ENCODE results near the gene NFKB1. TPM values are rescaled to one million over a fixed set of nuclear protein-coding genes. Genes with fewer than 3 reads are reported as not detected.

NFKB1 gene
- total RNA-seq, 1 experiment from 2014 or later: 5.3 TPM

GRCh38 chr4:102599886-102600285 is 98.7 kb downstream of the NFKB1 start:
- no peak overlapping the region for H2AFZ ChIP-seq (ENCODE audit: low read length)
- no peaks in the 10 kb centered on the region for H4K20me1 ChIP-seq (ENCODE audit: insufficient read depth, low read depth, low read length)
- H3K27ac ChIP-seq (ENCODE audit: low read length): no peak overlapping the region
- H3K79me2 ChIP-seq (ENCODE audit: low read length): no peaks in the 10 kb centered on the region
- H3K4me1 ChIP-seq (ENCODE audit: low read length): no peaks in the 10 kb centered on the region
- H3K4me2 ChIP-seq (ENCODE audit: low read depth, low read length, poor library complexity, severe bottlenecking): no peak overlapping the region
- H3K9me2 ChIP-seq (replicated peaks; ENCODE audit: insufficient read depth, low read length): no peaks in the 10 kb centered on the region
- H3K36me3 ChIP-seq (ENCODE audit: insufficient read depth, low read length): no peaks in the 10 kb centered on the region
- H3K27me3 ChIP-seq (ENCODE audit: low read length): no peaks in the 10 kb centered on the region
- H3K9ac ChIP-seq (ENCODE audit: low read length): no peak overlapping the region
- DNase-seq: no peak
- no peak overlapping the region for H3K4me3 ChIP-seq (ENCODE audit: low read length)
- H3K9me3 ChIP-seq (ENCODE audit: low read length): no peaks in the 10 kb centered on the region

- H3K4me3 ChIP-seq (ENCODE audit: low read length): no peak overlapping the region
- H3K79me2 ChIP-seq (ENCODE audit: low read length): no peaks in the 10 kb centered on the region
- no peaks in the 10 kb centered on the region for H3K9me3 ChIP-seq (ENCODE audit: low read length)
- H3K9ac ChIP-seq (ENCODE audit: low read length): no peak overlapping the region
- H2AFZ ChIP-seq (ENCODE audit: low read length): no peak overlapping the region
- H4K20me1 ChIP-seq (ENCODE audit: insufficient read depth, low read depth, low read length): no peaks in the 10 kb centered on the region
- H3K4me2 ChIP-seq (ENCODE audit: low read depth, low read length, poor library complexity, severe bottlenecking): no peak overlapping the region
- no peaks in the 10 kb centered on the region for H3K9me2 ChIP-seq (replicated peaks; ENCODE audit: insufficient read depth, low read length)
- H3K27ac ChIP-seq (ENCODE audit: low read length): no peak overlapping the region
- DNase-seq: no peak
- peaks cover 7% of the 10 kb centered on the region for H3K4me1 ChIP-seq (ENCODE audit: low read length)
- H3K27me3 ChIP-seq (ENCODE audit: low read length): no peaks in the 10 kb centered on the region
- no peaks in the 10 kb centered on the region for H3K36me3 ChIP-seq (ENCODE audit: insufficient read depth, low read length)
These were observed 99.5 kb downstream of the NFKB1 start for GRCh38 chr4:102600689-102601088.

- Histone ChIP-seq H3K4me1 (ENCODE audit: low read length) (peaks cover 8% of the 10 kb centered on the region), H3K9ac (ENCODE audit: low read length) (no peak overlapping the region), H3K9me3 (ENCODE audit: low read length) (no peaks in the 10 kb centered on the region), H3K79me2 (ENCODE audit: low read length) (no peaks in the 10 kb centered on the region), H2AFZ (ENCODE audit: low read length) (no peak overlapping the region), H3K4me3 (ENCODE audit: low read length) (no peak overlapping the region), H3K36me3 (ENCODE audit: insufficient read depth, low read length) (no peaks in the 10 kb centered on the region), H4K20me1 (ENCODE audit: insufficient read depth, low read depth, low read length) (no peaks in the 10 kb centered on the region), H3K27me3 (ENCODE audit: low read length) (no peaks in the 10 kb centered on the region), H3K27ac (ENCODE audit: low read length) (no peak overlapping the region), H3K9me2 (replicated peaks; ENCODE audit: insufficient read depth, low read length) (no peaks in the 10 kb centered on the region), H3K4me2 (ENCODE audit: low read depth, low read length, poor library complexity, severe bottlenecking) (no peak overlapping the region)
- DNase-seq: no peak
These were observed 100.5 kb downstream of the NFKB1 start for GRCh38 chr4:102601586-102602227.

- no peak for DNase-seq
- H3K4me1 ChIP-seq (ENCODE audit: low read length): peaks cover 8% of the 10 kb centered on the region
- H3K36me3 ChIP-seq (ENCODE audit: insufficient read depth, low read length): no peaks in the 10 kb centered on the region
These were observed 103.2 kb downstream of the NFKB1 start for GRCh38 chr4:102604222-102604940.

GRCh38 chr4:102606261-102606660 is 105.1 kb downstream of the NFKB1 start:
- H3K4me2 ChIP-seq (ENCODE audit: low read depth, low read length, poor library complexity, severe bottlenecking): no peak overlapping the region
- no peaks in the 10 kb centered on the region for H3K36me3 ChIP-seq (ENCODE audit: insufficient read depth, low read length)
- no peaks in the 10 kb centered on the region for H4K20me1 ChIP-seq (ENCODE audit: insufficient read depth, low read depth, low read length)
- H3K4me1 ChIP-seq (ENCODE audit: low read length): peaks cover 8% of the 10 kb centered on the region
- no peaks in the 10 kb centered on the region for H3K79me2 ChIP-seq (ENCODE audit: low read length)
- no peak overlapping the region for H2AFZ ChIP-seq (ENCODE audit: low read length)
- H3K9ac ChIP-seq (ENCODE audit: low read length): no peak overlapping the region
- no peaks in the 10 kb centered on the region for H3K9me2 ChIP-seq (replicated peaks; ENCODE audit: insufficient read depth, low read length)
- no peaks in the 10 kb centered on the region for H3K9me3 ChIP-seq (ENCODE audit: low read length)
- no peak overlapping the region for H3K27ac ChIP-seq (ENCODE audit: low read length)
- no peak for DNase-seq
- H3K4me3 ChIP-seq (ENCODE audit: low read length): no peak overlapping the region
- H3K27me3 ChIP-seq (ENCODE audit: low read length): no peaks in the 10 kb centered on the region

More at GRCh38 chr4:102604222-102604940, 103.2 kb downstream of the NFKB1 start:
- Histone ChIP-seq H3K4me3 (ENCODE audit: low read length) (no peak overlapping the region), H3K79me2 (ENCODE audit: low read length) (no peaks in the 10 kb centered on the region), H2AFZ (ENCODE audit: low read length) (0 out of 2 replicates have a peak overlapping the region, but pooled peaks have one; percentile 10), H3K9ac (ENCODE audit: low read length) (no peak overlapping the region), H4K20me1 (ENCODE audit: insufficient read depth, low read depth, low read length) (no peaks in the 10 kb centered on the region), H3K27me3 (ENCODE audit: low read length) (no peaks in the 10 kb centered on the region), H3K9me2 (replicated peaks; ENCODE audit: insufficient read depth, low read length) (no peaks in the 10 kb centered on the region), H3K9me3 (ENCODE audit: low read length) (no peaks in the 10 kb centered on the region), H3K27ac (ENCODE audit: low read length) (no peak overlapping the region), H3K4me2 (ENCODE audit: low read depth, low read length, poor library complexity, severe bottlenecking) (no peak overlapping the region)

DNA sequence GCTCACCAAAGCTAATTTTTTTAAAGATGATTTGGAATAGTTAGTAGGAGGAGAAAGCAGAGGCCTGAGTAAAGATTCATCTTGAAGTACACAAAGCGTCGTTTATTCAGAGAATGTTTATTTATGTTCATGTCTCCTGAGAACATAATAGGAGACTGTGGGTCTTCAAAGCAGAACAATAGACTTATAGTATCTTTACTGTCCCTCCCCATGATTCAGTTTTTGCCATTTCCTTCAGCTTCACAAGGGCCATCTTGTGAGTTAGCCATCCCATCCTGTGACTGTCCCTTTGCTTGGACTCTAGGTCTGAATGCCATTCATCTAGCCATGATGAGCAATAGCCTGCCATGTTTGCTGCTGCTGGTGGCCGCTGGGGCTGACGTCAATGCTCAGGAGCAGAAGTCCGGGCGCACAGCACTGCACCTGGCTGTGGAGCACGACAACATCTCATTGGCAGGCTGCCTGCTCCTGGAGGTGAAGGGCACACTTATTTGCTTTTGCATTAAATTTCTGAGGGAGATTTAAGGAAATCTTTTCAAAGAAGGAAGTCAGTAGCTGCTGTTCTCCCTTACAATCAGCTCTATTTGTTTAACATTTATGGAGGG is 105.8 kb downstream of the NFKB1 start:
- Histone ChIP-seq H3K27ac (ENCODE audit: low read length) (no peak overlapping the region), H3K4me3 (ENCODE audit: low read length) (no peak overlapping the region), H3K9me3 (ENCODE audit: low read length) (no peaks in the 10 kb centered on the region), H3K4me1 (ENCODE audit: low read length) (peaks cover 8% of the 10 kb centered on the region), H3K27me3 (ENCODE audit: low read length) (no peaks in the 10 kb centered on the region), H2AFZ (ENCODE audit: low read length) (no peak overlapping the region), H3K36me3 (ENCODE audit: insufficient read depth, low read length) (no peaks in the 10 kb centered on the region), H3K79me2 (ENCODE audit: low read length) (no peaks in the 10 kb centered on the region), H3K9me2 (replicated peaks; ENCODE audit: insufficient read depth, low read length) (no peaks in the 10 kb centered on the region), H4K20me1 (ENCODE audit: insufficient read depth, low read depth, low read length) (no peaks in the 10 kb centered on the region), H3K9ac (ENCODE audit: low read length) (no peak overlapping the region), H3K4me2 (ENCODE audit: low read depth, low read length, poor library complexity, severe bottlenecking) (no peak overlapping the region)
- no peak for DNase-seq

DNA sequence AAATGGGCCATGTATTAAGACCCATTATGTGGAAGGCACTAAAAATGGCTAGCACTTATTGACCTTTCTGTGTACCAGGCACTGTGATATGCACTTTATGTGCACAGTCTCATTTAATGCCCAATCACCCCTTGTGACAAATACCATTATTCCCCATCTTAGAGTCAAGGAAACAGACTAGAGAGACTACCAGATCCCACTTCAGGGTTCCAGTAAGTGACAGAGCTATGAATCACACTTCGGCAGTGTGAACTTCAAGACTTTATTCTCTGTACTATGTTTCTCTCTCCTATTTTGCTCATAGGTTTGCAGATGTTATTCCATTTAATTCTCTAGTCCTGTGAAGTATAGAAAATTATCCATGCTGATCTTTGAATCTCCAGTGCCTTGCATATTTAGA is 107.0 kb downstream of the NFKB1 start:
- Histone ChIP-seq H4K20me1 (ENCODE audit: insufficient read depth, low read depth, low read length) (no peaks in the 10 kb centered on the region), H3K27me3 (ENCODE audit: low read length) (no peaks in the 10 kb centered on the region), H2AFZ (ENCODE audit: low read length) (no peak overlapping the region), H3K36me3 (ENCODE audit: insufficient read depth, low read length) (no peaks in the 10 kb centered on the region), H3K27ac (ENCODE audit: low read length) (no peak overlapping the region), H3K4me2 (ENCODE audit: low read depth, low read length, poor library complexity, severe bottlenecking) (no peak overlapping the region), H3K9ac (ENCODE audit: low read length) (no peak overlapping the region), H3K9me2 (replicated peaks; ENCODE audit: insufficient read depth, low read length) (no peaks in the 10 kb centered on the region), H3K79me2 (ENCODE audit: low read length) (no peaks in the 10 kb centered on the region), H3K9me3 (ENCODE audit: low read length) (no peaks in the 10 kb centered on the region), H3K4me1 (ENCODE audit: low read length) (peaks cover 8% of the 10 kb centered on the region), H3K4me3 (ENCODE audit: low read length) (no peak overlapping the region)
- DNase-seq: no peak

DNA sequence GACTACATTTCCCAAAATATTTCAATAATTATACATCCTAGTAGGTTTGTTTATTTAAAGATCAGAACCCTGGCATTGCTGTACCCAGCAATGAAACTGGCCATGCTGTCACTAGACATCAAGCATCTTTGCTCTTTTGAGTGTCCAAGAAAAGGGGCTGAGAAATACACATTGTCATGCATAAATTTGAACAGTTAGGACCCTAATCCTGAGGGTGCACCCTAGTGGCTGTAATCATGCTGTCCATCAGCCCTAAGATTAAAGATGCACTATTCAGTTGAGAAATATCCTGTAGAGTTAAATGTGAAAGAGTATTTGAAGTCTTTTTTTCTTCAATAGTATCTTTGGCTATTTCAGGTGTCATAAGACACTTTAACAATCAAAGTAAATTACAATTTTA is 108.8 kb downstream of the NFKB1 start:
- H3K36me3 ChIP-seq (ENCODE audit: insufficient read depth, low read length): no peaks in the 10 kb centered on the region
- peaks cover 7% of the 10 kb centered on the region for H3K4me1 ChIP-seq (ENCODE audit: low read length)
- no peak overlapping the region for H3K9ac ChIP-seq (ENCODE audit: low read length)
- no peak overlapping the region for H3K27ac ChIP-seq (ENCODE audit: low read length)
- no peaks in the 10 kb centered on the region for H3K27me3 ChIP-seq (ENCODE audit: low read length)
- H3K9me3 ChIP-seq (ENCODE audit: low read length): no peaks in the 10 kb centered on the region
- no peak overlapping the region for H3K4me3 ChIP-seq (ENCODE audit: low read length)
- DNase-seq: peak; percentile 64
- no peaks in the 10 kb centered on the region for H3K79me2 ChIP-seq (ENCODE audit: low read length)
- H2AFZ ChIP-seq (ENCODE audit: low read length): no peak overlapping the region
- no peaks in the 10 kb centered on the region for H3K9me2 ChIP-seq (replicated peaks; ENCODE audit: insufficient read depth, low read length)
- no peak overlapping the region for H3K4me2 ChIP-seq (ENCODE audit: low read depth, low read length, poor library complexity, severe bottlenecking)
- no peaks in the 10 kb centered on the region for H4K20me1 ChIP-seq (ENCODE audit: insufficient read depth, low read depth, low read length)

Measured in Karpas-422 (cell line).